ENCODE data around the gene SNTB2.

GRCh38 chr16:69165584-69165983 lies 21.4 kb upstream of the SNTB2 start:
- TF ChIP-seq ZSCAN12 (CRISPR knock-in tag; IDR thresholded peaks at IDR 0.05): no peak
- no peak for TF ChIP-seq EP300 (IDR thresholded peaks at IDR 0.05; ENCODE audit: low read depth in 2 of 2, low read length in 2 of 2)
- no peak for TF ChIP-seq EP300 (CRISPR knock-in tag; IDR thresholded peaks at IDR 0.05; ENCODE audit: borderline replicate concordance)
- TF ChIP-seq ZBTB40 (IDR thresholded peaks at IDR 0.05): no peak
- no peak for TF ChIP-seq ZBTB40 (CRISPR knock-in tag; IDR thresholded peaks at IDR 0.05)
- no peak for TF ChIP-seq MTA1 (CRISPR knock-in tag; IDR thresholded peaks at IDR 0.05; ENCODE audit: borderline replicate concordance)
- TF ChIP-seq ZNF235 (CRISPR knock-in tag; IDR thresholded peaks at IDR 0.05; ENCODE audit: borderline replicate concordance): no peak
